Stimulated activated CD4-positive, alpha-beta T cell treated with anti-CD3 and anti-CD28 coated beads, Interleukin-15, amount 100 ng/mL, for 24 hours (primary cell): Measurements from ENCODE around the gene GNAQ.

Source experiments
- DNase-seq: peaks from one replicate; pipeline ENCODE4 v3.0.0-alpha.2; 2020

GNAQ gene

GRCh38 chr9:77833561-77834429 is 197.8 kb downstream of the GNAQ start:
- DNase-seq, result no peak

DNA sequence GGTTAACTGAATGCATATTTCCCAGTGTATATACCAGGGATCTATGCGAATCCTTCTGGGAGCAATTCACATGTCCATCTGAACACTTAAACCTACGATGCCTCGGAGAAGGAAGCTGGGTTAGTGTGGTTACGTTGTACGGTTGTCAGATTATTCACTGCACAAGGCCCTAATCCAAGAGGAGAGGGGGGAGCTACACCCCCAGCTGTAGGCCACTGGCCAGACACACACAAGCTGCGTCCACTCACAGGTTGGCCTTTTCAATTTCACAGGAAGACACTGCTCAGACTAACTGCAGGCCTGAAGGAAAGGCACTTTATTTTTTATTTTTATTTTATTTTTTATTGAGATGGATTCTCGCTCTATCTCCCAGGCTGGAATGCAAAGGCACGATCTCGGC is 199.0 kb downstream of the GNAQ start:
- DNase-seq, result no peak

- DNase-seq, result no peak
Measured at GRCh38 chr9:77831781-77832180, 199.8 kb downstream of the GNAQ start.

DNA sequence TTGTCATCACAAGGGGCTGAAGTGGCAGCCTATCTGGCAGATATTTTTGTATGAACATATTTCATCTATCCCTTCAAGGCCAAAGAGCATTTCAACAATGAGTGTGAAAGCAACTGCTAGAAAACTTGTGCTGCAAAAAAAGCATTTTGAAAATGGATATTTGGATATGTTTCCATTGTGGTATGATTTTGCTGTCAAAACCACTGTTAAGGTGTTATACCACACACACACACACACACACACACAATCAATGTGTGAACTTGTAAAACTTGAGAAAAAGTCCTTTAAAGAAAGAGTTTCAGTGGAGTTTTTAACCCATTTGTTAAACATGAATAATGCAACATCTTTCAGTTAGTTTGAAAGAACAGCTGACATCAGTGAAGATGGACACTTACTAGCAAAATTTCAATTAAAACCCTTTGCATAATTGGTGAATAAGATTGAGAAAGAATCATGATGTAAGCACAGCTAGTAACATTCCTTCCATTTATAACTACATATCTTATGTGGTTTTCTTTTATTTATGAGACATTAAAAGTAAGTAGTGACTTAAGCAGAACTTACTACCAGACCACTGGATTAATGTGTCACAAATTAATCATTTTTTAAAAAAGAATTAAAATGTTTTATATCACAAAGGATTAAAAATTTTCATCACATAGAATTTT is 200.9 kb downstream of the GNAQ start:
- DNase-seq, result no peak

DNA sequence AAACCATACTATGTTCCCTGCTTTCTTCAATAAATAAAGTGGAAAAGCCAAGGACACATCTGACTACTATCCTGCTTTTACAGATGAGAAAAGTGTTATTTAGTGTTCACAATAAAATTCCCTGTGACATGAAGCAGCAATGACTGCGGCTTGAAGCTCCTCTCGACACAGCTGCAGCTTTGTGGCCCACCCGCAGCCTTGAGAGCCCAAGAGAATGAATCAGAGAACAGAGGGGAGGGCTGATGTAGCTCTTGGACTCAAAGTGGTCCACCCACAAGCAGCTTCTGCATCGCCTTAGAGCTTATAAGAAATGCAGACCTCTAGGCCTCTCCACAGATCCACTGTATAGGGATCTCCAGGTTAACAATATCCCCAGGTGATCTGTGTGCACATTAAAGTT is 202.2 kb downstream of the GNAQ start:
- DNase-seq, result no peak

DNA sequence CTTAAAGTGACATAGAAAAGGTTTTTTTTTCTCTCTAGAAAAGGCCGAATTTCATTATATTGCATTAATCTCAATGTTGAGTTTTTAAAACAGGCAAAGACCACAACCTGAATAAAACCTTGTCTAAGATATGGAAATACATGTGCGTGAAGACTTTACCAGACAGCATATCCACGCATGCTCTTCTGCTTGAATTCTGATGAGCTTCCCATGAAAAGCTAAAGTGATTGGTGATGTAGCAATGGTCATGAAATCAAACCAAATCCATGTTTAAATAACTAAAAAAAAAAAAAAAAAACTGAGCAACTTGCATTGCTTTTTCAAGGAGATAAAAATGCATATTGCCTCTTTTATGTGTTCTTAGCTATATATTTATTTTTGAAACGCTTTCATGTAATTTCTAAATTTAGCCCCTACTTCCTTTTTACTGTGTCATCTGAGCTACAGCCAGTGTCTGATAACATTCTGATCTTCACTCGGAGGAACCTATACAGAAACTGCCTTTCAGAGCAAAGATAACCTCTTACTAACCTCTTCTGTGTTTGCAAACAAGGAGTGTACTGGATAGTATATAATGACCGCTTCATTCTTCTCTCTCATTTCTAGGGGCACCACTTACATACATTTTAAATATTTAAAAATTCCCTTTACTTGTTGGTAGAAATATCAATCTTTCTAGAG is 204.4 kb downstream of the GNAQ start:
- DNase-seq, result no peak

DNA sequence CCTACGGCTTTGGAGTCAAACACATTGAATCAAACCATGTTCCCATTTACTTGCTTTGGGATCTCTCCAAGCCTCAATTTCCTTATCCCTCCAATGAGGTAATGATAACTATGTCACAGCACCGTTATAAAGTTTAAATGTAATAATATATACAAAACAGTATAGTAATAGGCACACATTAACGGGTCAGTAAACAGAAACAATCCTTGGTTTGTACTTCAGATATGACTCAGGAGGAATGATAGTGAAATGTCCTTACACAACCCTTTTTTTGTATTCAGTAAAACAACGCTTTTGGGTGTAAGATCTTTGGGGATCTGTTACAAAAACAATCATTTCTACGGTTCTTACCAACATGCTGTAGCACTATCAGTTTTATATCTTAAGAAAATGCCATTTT is 205.0 kb downstream of the GNAQ start:
- DNase-seq, result no peak

DNA sequence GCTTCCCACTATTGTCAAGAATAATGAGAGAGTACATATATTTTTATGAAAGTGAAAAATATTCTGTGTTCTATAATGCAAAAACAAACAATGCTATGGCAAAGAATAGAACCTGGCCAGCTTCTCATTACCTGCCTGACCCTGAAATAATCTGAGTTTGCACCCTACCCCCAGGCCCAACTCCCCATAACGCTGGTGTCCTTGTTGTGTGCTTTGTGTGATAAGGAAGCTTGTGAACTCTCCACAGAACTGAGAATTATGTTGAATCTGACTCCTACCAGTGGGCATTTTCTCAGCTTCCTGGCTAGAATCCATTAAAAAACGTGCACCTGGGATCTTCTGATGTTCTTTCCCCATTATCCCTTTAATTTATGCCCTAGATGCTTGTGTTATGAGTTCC is 205.5 kb downstream of the GNAQ start:
- no peak for DNase-seq

DNA sequence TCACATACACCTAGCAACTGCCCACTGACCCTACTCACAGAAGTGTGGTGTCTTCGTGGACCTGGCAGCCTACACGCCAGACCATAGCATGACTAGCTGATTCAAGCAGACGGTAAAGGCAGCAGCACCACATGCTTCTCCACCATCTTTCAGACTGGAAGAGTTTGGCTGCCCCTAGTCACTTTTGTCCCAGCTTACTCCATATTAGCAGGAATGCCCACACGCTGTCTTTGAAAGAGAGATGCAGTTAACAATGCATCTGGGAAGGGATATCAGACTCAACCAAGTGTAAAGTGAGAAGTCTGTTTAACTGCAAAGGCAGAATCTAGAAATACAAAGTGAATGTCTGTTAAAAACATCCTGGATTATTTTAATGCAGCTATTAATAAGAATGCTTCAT is 206.2 kb downstream of the GNAQ start:
- no peak for DNase-seq

GRCh38 chr9:77820293-77820954 is 211.2 kb downstream of the GNAQ start:
- DNase-seq, result no peak

DNA sequence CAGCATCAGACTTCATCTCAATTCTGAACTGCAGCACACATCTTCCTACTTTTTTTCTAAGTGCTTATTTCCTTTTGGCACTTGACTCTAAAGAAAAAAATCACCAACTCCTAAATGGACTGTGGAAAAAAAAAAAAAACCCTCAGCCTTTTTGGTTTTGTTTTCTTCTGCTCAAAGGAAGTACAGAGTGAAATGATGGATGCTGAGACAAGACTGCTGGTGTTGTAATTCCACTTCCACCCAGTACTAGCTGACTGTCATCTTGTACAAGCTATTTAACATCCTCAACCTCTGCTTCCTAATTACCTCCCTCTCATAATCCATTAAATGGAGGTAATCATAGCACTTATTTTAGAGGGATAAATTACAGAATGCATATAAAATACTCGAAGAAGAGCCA is 212.0 kb downstream of the GNAQ start:
- DNase-seq, result no peak

- no peak for DNase-seq
Measured at GRCh38 chr9:77817590-77818311, 213.9 kb downstream of the GNAQ start.

GRCh38 chr9:77816641-77817341 is 214.8 kb downstream of the GNAQ start:
- no peak for DNase-seq

- no peak for DNase-seq
Measured at GRCh38 chr9:77815260-77815659, 216.4 kb downstream of the GNAQ start.

- DNase-seq, result no peak
Measured at GRCh38 chr9:77811832-77812231, 219.8 kb downstream of the GNAQ start.

DNA sequence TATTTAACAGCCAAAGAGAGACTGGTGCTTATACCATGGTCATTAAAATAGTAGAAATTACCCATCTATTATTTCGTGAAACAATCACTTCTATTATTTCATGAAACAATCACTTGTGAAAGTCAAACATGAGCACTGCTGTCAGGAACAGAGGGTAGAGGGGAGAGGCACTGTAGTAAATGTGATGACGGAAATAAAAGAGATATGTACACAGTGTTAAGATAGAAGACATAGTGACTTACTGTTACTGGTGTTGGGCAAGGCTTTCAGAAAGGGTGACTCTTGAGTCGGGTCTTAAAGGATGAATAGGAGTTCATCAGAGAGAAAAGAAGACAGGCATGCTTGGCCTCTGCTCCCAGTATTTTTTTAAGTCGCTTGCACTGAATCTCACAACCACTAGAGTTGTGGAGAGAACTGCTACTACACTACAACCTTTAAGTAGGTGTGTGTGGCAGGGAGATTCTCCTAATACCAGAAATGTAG is 220.9 kb downstream of the GNAQ start:
- DNase-seq, result no peak

GRCh38 chr9:77810047-77810446 is 221.6 kb downstream of the GNAQ start:
- DNase-seq, result no peak

GRCh38 chr9:77809552-77809951 is 222.1 kb downstream of the GNAQ start:
- DNase-seq, result no peak

DNA sequence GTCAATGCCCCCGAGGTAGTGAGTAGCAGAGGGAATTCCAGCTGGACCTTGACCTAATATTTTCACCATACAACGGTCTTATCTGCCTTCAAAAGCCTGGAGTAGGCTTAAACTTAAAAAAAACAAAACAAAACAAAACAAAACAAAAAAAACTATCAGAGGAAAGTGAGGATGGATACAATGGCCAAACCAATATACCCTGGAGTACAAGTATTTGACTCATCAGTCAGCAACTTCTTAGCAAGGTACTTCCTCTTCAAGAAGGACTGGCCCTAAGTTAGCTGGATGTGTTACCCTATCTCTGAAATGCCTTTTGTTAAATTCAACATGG is 222.9 kb downstream of the GNAQ start:
- DNase-seq, result no peak

DNA sequence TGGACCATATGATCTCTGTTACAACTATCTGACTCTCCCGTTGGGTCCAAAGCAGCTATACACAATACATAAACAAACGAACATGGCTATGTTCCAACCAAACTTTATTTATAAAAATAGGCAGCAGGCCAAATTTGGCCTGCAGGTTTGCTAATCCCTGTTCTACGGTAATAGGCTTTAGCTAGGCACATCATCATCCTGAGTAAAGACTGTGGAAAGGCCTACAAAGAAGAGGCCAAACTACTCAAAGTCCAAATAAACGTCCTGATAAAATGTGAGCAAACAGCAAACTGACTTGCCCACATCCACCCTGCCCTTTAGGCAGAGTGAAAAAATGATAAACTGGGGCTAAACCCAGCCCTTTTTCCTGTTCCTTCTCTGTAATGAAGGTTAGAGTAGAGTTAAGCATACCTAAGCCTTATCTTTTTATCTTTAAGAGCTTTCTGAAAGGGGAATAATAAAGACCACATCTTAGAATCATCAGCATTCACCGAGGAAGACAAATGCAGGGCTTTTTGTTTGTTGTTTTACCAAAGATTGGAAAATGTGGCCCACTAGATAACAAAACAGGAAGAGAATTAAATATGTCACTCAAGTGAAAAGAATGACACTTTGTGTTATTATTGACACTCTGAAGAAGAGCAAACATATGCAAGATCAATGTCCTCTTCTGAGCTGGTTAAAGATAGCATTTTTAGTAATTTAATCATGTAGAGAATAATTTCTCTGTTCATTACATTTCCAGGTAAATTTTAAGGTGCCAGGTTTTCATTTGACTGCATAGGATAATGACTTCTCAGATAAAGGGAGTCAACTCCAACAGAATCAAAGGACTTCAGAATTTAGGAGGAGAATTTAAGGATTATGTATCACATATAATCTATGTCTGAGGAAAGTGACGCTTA is 223.5 kb downstream of the GNAQ start:
- no peak for DNase-seq

GRCh38 chr9:77807281-77807683 is 224.3 kb downstream of the GNAQ start:
- no peak for DNase-seq
